HuH-7 (cell line): ENCODE data around the gene ASB10.
A peak's percentile ranks its signal among the peaks of the same experiment; 100 is the strongest.

Experiments used
- DNase-seq: peaks from one replicate; pipeline ENCODE4 v3.0.0; 2011; ENCODE audit warnings: low spot score

Gene ASB10

DNA sequence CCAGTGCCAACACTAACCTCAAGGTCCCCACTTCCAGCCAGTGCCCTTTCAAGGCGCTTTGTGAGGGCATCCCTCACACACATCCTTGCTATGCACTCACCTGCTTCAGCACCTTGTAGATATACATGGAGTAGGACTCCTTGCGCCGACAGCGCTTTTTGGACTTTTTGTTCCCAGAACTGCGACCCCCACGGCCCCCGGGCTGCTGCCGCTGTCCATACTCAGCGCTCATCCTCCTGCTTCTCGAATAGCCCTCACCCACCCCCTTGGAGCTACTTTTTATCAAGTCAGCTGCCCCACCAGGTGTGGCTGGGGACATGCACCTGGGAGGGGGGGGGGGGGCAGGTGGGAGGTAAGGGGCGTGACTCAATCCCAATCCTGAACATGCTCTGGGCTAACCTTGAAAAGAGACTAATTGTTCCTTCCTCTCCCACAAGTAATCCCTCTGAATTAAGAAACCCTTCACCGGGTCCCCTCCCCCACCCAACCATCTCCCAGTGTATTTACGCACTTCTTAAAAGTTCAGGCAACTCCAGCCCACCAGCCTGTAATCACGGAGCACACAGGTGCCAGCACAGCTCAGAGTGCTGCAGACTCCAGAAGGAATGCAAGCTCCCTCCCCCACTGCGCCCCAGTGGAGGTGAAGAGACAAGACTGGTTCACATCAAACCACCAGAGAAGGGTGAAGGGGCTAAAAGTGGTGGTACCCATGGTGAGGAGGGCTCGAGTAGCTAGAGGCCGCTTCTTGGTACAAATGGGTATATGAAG, 23.2 kb upstream of the ASB10 start, which contains the start of gene H2BK1:
Gene H2BK1, minus strand, starts transcription at position 402 of the 768 bp plus-strand sequence. Its CDS starts 170 bp downstream, at position 232.
- DNase-seq: no peak

DNA sequence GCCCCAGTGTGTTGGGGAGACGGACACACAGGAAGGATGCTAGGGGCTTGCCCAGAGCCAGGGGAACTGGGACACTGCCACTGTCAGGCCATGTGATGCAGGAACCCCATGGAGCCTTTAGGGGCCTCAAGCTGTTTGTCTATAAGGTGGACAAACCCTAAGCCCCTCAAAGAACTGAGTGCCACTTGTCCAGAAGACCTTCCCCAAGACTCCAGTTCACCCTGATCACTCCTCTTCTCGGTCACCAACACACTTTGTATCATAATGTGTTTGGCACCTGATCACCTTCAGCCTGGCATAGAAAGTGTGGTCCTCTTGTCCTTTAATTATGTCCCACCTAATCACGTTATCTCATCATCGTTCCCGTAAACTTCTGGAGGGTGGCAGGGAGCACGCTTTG, 22.5 kb upstream of the ASB10 start:
- no peak for DNase-seq

DNA sequence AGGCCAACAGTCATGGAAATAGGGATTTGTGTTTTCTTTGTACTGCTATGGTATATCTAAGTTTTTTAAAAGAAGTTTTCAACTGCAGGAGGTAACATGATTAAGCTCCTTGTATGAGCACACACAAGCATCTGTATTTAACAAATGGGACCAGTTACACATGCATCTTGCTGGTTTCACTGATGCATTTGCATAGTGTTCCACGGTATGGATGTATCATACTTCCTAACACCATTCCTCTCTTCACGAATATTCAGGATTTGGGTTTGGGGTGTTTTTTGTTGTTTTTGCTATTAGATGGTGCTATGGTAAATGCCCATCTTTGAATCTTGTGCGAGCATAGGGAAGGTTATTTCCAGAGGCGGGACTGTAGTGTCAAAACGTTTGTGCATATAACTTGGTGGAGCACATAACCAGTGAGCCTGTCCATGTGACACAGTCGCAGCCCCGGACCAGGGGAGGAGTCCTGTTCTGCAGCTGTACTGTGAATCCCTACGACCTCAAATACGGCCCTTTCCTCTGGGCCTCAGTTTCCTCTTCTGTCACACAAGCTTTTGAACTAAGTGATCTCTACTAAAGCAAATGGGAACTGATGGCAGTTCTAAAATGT, 21.3 kb upstream of the ASB10 start:
- DNase-seq: no peak

DNA sequence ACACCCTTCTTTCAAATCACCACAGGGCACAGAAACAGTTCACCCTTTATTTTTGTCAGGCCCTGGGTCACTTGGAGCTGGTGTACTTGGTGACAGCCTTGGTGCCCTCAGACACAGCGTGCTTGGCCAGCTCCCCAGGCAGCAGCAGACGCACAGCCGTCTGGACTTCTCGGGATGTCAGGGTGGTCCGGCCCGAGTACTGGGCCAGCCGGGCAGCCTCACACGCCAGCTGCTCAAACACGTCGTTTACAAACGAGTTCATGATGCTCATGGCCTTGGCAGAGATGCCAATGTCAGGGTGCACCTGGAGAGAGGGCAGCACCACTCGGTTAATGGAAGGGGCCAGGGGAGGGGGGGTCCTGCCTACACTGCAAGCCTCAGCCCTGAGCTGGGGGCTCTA, 20.8 kb upstream of the ASB10 start:
- no peak for DNase-seq

DNA sequence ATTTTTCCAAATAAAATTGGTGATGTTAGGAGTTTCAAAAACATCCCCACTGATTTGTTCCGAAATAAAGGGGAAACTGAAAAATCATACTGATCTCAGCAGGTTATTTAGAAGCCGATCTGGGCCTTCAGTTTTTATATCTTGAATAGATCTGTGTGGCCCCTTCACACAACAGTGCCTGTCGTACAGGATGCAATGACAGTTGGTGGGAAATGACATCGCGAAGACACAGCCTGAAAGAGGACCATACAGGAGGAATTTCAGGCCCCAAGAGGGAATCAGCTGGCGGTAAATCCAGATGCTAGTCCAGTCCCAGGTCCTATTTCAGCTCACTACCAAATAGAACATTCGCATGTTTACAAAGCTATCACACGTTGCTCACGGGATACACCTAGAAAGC, 20.3 kb upstream of the ASB10 start:
- DNase-seq: no peak

DNA sequence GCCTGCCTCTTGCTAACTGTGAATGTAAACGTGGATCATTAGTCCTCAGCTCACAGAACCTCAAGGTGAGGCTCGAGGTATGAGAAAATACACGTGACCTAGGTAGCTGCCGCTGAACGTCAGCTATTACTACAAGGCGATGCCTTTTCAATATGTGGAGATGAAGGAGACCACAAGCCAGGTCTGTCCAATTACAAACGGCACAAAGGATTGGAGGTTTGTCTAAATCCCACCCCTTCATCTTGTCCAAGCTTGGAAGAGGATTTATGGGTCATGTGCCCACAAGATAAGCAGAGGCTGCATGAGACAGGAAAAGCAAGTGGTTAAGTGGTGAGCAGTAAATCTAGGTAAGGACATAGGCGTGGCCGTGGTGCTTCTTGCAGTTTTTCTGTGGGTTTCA, 19.9 kb upstream of the ASB10 start:
- DNase-seq: no peak

DNA sequence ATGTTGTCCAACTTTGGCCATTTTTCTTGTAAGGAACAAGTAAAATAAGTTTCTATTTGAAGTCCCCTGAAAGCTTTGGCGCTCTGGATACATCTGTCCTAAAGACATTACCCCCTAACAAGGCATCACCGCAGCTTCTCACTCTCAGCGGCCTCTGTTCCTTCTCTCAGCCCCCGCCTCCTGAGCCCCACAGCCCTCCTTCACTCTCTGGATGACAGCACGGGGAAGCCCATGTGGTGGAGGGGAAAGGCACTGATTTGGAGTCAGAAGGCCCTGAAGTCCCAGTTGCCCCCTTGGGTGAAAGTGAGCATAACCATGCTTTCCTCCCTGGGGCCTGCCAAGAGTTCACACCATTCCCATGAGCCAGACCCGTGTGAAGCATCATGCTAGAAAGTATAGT, 18.7 kb upstream of the ASB10 start:
- peak; percentile 14 for DNase-seq

DNA sequence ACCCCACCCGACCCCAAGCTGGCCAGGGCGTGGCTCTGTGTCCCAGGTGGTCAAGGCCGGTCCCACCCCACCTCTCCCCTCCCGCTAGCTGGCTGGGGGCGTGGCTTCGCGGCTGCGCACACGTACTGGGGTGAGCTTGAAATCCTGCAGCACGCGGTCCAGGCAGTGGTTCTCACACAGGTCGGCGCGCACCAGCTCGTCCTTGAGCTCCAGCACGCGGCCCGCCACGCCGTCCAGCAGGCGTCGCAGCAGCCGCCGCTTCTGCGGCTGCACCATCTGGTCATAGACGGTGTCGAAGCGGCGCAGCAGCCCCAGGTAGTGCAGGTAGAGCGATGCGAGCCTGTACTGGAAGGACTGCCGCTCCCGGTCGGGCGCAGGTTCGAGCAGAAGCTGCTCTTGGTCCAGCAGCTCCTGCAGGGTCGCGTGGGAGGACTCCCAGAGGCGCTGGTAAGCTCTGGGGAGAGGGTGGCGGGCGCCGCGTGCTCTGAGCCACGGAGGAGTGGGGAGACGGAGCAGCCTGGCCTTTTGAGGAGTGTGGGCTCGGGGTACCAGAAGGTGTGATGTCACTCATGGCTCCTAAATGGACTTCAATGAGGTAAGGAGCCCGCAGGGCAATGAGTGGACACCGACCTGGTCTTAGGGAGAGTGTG, 17.5 kb upstream of the ASB10 start:
- DNase-seq: peak; percentile 12

DNA sequence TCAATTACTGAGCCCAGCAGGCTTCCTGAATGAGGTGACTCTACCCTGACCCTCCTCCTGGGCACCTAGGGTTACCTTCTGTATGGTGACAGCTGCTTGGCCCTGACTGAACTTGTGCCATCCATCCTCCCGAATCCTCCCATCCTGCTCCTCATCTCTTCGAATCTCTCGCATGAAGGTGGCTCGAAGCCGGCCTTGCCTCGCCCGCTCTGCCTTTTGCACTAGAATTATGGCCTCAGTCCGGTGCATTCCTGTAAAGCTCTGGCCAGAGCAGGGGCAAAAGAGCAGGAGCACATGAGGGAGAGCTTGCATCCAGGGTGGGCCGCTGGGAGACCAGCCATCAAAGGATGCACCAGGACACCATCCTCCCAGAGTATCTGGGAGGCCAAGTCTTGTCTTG, 15.8 kb upstream of the ASB10 start:
- peak; percentile 5 for DNase-seq

DNA sequence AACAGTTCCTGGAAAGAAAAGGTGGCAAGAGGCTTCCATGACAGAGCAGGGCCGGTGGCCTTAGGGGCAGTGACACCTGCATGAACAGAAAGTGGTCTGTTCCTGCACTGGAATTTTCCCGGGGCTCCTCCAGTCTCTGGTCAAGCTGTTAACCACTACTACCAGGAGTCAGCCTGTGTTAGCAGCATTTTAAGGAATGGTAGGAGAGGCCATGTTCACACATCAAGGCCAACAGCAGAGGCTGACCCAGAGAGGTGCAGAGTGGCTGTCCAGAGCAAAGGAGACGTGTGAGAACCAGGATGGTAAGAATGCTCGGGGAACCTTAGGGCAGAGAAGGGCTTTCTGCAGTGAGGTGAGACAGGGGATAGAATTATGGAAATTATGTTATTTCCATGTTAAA, 14.7 kb upstream of the ASB10 start:
- peak; percentile 8 for DNase-seq

DNA sequence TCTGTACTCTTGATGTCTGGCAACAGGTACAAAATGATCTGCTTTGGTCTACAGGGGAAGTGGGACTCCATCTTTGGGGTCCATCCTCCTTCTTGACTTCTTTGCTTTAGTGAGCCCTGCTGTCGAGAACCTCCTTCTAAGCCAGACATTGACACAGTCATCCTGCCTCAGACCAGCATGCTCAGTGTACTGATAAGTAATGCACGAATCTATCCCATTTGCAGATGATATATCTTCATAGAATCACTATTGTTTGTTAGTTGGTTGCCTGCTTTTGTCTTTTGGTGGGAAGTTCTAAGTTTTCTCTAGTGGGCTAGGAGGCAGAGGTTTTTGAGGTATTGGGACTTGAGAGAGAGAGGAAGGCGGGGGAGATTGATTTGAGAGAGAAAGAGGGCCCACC, 14.3 kb upstream of the ASB10 start:
- DNase-seq: no peak

DNA sequence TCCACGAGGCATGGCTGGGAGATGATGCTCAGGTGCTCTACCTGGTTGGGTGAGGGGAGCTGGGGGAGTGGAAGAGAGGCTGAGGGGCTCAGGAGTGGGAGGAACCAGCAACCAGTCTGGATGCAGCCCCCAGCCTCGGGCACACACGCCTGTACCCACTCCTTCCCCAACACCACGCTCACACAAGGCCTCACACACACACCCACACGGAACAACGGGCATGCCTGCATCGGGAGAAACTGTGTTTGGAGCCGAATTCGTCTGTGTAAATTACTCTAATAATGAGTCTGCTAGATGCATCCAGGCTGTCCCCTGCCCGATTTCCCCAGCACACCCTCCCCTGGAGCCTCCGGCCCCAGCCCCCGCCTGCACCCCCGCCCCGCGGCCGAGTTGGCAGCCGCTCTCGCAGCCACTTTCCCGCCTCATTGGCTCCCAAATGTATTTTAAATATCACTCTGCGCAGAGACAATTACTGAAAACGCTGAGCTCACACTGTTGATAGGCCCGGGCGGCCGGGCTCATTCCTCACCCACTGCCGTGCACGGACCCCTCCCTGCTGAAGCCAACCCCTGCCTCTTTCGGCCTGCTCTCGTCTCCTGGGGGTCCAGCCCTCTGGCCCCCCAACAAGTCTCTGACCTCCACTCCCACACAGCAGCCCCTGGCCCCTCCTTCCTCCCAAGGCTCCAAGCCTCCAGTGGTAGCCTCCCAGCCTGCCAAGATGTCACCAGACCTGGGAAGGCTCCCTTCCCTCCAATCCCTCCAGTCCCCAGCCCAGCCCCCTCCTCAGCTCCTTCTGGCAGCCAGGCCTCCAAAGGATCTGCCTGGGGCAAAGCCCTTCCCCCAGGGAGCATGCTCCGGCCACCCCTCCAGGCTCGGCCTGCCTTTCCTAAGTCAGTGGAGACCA, 12.1 kb upstream of the ASB10 start:
- DNase-seq: no peak

DNA sequence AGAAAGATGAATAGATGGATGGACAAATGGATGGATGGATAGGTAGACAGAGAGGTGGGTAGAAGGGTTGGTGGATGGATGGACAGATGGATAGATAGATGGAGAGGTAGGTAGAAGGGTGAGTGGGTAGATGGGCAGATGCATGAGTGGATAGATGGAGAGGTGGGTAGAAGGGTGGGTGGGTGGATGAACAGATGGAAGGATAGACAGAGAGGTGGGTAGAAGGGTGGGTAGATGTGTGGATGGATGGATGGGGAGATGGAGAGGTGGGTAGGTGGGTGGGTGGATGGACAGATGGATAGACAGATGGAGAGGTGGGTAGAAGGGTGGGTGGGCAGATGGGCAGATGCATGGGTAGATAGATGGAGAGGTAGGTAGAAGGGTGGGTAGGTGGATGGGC, 10.9 kb upstream of the ASB10 start:
- DNase-seq: no peak

DNA sequence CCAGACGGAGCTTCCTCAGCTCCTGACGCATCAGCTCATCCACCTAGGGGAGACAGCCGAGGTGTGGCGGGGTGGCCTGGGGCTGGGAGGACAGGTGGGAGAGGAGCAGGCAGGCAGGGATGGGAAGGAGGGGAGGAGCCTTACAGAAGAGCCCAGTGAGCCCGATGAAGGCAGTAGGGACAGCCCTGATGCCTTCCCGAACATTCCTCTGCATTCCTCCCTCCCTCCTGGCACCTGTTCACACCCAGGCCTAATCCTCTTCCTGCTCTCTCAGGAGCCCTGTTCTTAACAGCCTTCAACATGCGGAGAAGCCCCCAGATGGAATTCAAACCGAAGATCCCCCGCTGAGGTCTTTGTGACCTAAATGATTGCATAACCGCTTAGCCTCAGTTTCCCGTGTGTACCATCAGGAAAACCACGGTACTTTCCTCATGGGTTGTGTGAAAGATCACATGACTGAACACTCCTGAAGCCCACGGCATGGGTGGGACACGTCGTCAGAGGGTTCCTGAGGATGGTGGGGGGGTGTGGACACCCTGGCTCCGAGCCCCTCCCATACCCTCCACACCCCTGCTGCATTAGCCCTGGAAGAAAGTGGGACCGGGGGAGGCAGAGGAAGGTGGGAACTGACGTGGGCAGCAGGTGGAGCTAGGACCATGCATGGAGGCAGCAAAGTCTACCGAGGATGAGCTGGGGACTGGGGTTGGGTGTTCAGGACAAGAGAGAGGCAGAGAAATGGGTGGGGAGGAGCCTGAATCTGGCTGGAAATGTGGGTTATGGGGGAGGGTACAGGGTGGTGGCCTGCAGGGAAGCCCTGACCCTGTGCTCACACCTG, 8.8 kb upstream of the ASB10 start:
- no peak for DNase-seq

DNA sequence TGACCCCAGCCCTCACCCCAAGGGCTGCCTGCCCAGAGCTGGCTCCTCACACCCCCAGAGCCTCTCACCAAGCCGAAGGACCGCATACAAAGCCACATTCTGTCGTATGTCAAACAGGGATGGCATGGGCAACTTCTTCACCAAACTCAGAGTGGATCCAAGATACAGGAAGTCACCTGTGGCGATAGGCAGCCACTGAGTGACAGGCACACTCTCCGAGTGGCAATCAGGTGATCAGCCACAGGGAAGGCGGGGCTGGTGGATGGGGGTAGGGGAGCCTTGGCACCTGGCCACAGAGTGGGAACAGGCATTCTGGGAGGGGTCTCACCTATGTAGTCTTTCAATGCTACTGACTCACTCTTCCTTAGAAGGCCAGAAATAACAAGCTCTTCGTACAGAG, 7.1 kb upstream of the ASB10 start:
- DNase-seq: no peak

DNA sequence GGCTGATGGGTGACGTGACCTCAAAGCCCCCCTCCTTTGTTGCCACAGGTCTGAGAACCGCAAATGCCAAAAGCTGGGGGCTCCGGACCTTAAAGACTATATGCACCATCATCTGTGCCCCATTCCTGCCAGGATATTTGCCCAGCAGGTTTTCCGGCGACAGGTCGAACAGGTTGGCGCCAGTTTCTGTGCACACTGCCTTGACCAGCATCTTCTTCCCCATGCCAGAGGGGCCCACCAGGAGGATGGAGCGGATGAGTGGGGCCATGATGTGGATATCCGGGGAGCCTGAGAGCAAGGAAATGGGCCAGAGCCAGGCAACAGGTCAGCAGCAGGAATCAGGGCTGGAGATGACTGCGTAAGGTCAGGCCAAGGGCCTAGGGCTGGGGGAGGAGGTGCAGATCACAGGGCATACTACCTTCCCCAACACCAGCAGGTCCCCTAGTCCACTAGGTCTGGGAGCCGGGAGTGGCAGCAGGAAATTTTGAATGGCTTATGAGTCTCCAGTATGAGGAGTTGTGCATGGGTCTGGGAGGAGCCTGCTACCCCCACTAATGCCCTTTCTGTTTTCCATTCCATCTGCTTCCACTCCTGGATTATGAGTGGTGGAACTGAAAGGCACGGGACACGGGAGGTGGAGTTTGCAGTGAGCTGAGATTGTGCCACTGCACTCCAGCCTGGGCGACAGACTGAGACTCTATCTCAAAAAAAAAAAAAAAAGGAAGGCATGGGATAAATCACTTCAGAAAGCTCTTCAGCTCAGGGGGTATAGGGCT, 6.3 kb upstream of the ASB10 start:
- DNase-seq: no peak

DNA sequence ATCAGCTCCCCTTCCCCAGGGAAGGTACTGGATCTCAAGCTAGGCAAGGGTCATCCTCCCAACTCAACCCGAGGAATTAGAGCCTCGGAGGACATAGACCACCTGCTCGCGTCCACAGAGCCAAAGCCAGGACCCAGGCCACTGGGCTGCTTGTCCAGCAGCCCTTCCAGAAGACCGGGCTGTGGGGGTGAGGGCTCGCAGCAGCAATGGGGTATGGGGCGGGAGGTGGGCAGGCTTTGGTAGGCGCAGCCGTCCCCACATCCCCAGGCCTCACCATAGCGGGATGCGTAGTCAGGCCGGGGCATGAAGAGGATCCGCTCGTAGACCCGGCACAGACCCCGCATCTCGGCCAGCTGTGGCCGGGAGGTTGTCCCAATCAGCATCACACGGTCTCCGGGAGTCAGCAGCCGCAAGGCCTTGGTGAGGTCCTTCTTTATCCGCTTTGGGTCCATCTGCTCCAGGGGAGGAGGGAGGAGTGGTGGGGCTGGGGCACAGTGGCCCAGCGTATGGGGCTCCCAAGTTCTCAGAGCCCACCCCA, 5.0 kb upstream of the ASB10 start:
- DNase-seq: no peak

DNA sequence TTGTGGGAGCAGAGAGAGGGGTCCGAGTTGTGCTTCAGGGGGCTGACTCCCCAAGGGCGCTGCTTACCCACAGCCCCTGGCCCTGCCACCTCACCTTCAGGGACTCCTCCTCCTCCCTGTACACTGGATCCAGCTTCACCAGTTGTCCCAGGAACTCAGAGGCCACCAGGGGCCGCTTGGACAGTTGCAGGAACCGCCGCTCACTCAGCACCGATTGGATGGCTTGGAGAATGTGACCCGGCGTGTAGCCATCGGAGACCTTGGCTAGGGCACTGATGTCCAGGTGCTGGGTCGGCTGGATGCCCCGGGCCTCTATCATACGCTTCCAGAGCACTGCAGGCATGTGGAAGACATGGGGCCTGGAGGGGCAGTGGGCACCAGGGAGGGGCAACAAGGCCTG, 4.5 kb upstream of the ASB10 start:
- peak; percentile 61 for DNase-seq

DNA sequence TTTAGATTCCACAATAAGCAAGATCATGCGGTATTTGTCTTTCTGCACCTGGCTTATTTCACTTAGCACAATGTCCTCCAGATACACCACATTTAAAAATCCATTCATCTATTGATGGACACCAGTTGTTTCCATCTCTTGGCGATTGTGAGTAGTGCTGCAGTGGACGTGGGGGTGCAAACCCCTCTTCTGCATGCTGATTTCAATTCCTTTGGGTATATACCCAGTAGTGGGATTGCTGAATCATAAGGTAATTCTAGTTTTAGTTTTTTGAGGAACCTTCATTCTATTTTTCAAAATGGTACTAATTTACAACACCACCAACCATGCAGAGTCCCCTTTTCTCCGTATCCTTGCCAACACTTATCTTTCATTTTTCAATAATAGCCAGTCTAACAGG, 2.0 kb upstream of the ASB10 start:
- no peak for DNase-seq

DNA sequence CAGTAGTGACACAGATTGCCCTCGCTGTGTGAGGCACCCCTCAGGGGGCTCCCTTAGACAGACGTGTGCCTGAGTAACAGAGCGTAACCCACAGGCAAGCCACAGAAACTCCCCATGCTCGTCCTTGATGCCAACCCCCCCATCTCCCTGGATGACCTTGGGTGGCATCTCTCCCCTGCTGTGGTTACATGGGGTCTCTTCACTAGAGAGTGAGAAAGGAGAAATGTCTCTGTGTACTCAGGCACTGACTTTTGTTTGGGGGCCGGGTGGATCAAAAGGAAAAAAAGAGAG, 1.1 kb upstream of the ASB10 start:
- DNase-seq: no peak
